HG03354 (cell line): ENCODE data around the gene BCKDHB.

Experiments
- ATAC-seq: cut with Tn5 transposase; IDR thresholded peaks from one replicate; pipeline ENCODE4 v1.9.1; 2021; ENCODE audit warnings: mild to moderate bottlenecking; ENCODE audit not compliant: unreplicated experiment, poor library complexity, severe bottlenecking

BCKDHB gene

DNA sequence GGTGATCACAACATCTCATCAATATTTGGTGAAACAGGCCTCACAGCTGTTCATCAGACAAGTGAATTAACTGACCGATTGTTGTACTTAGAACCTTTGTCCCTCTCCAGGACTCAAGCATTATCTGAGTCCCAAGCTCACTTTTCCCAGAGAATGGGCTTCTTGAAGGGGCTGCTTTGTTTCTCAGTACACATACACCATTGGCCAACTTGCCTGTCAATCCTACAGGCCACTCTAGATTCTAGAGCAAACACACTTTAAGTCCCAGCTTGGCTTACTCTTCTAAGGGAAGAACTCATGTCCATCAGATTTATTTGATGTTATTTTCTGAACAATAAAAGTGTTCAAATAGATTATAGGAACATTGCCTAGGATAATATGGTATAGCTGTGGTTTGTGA lies 249.5 kb downstream of the BCKDHB start:
- no peak for ATAC-seq

DNA sequence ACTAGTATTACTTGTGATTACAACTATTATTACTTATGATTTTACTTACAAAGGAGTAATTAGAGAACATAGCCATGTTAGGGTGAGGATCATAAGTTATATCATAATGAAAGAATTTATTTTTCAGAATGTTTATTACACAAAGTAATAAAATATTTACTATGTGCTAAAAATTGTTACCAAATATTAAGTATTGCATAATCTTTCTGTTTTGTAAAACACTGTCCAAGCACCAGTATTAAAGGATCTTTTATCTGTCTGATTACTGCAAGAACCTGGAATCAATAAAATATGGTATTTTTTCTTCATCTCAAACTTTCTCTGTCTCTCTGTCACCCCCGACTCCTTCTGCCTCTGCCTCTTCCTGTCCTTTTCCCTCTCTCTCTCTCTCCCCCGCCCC lies 250.1 kb downstream of the BCKDHB start:
- no peak for ATAC-seq

DNA sequence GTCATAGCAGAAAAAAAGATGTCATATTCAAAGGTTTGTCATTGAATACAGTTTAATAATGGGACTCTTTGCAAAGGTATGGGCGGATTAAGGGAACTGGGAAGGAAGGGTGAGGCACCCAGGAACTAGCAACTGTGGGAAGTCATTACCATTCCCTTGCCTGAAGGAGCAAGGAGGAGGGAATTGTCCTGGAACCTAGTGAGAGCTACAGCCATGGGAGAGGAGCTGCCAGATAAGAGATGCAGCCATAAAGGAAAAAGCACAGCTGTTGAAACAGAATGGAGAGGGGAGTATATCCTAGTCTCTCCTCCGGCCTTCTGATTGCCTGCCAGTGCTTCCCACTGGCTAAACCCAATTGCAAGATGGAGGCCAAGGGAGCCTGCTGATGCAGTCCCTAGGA lies 250.6 kb downstream of the BCKDHB start:
- no peak for ATAC-seq

DNA sequence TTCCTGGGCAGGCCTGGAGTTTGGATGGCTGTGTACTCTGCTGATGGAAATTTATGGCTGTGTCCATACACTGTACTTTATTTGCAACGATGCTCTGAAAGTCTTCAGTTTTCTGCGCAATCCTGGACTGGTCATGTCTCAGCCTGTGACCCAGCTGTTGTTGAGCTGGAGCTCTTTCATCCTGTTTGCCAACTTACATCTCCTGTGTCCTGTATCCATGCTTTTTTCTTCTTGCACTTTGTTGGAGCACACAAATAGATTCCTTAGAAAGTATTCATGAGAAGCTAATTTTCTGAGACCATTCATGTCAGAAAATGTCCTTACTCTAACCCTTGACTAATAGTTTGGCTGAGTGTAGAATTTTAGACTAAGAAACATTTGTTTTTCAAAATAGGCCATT lies 251.2 kb downstream of the BCKDHB start:
- ATAC-seq = no peak

DNA sequence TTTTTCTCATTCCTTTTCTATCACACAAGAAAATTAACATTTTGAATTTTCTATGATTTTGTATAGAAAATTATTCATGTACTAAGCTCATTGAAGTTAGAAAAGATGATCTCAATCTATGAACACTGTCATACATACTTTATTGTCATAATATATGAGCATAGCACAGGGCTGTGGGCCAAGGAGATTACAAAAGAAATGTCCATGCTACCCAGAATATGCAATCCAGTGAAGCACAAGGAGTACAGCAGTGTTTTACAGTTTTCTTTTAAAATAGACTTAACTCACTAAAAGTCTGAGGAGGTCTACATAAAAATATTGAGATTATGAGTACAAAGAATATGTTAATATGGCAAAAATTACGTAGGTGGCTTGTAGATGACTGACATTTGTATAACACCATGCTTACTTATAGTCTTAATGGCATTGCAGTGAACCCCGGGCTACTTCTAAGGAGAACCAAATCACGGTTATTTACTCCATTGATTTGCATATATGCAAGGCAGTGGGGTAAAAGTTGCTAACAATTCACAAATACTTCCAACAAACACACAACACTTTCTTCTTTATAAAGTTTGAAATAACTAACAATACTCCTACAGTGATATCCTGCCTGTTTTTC lies 257.1 kb downstream of the BCKDHB start:
- ATAC-seq = no peak

DNA sequence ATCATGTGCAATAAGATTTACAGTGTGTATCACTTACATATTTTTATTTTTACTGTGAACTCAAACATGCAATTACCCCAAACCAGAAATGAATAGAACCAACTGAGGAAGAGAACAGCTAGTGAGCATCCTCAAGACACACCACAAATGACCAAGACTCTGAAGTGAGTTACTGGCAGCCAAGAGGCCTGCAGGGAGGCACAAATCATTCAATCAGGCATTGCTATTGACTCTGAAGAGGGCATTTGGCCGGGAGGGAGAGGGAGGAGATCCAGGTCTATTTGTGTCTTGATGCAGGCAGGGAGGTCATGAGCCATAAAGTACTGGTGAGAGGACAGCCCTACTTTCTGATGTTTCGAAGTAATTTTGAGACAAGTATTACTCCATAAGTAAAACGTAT lies 257.7 kb downstream of the BCKDHB start:
- ATAC-seq = no peak

DNA sequence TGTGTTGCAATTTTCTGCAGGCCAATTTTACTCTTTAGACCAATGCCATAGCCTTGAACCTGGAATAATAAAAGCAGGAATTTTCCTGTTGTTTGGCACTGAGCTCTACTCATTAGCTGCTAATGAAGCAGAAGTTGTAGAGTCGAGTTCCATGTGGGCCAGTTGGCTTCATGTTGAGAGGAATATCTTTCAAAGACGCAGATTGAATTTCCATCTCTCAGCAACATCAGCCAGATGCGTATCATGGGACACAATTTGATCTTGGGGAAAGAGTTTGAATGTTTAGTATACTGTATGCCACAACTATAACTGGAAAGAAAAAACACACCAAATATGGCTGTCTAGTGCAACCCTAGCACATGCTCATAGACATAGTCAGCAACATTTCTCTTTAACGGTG lies 259.6 kb downstream of the BCKDHB start:
- ATAC-seq = no peak

DNA sequence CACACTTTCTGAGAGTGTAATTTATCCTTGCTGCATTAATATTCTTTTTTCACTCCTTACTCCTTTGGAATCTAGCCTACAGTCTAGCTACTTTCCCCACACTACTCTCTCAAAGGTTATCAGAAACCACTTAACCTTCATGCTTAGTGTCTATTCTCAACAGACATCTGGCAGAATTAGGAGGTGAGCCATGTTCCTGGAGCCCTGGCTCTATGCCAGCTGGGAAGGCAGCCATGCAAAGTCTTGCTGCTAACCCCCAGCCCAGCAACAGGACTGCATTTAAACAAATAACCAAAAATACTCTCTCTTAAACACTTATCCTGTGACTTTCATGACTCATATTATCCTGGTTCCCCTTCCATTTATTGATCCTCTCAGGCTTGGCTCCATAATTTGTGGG lies 260.2 kb downstream of the BCKDHB start:
- no peak for ATAC-seq

DNA sequence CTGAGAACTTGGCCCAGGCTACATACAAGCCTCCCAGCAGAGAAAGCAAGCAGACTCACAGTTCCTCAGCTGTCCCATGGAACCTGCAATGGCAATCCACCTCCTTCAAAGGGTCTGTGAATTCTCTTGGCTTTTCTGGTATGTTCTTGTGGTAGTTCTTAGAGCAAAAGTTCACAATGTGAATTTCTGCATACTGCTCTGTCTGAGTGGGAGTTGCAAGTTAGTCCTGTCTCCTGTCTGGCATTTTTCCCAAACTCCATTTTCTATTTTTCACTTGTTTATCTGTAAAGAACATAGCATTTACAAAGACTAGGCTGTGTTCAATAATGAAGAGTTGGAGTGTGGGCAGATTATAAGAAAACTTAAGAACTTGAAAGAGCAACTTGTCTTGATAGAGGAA lies 269.9 kb downstream of the BCKDHB start:
- no peak for ATAC-seq

DNA sequence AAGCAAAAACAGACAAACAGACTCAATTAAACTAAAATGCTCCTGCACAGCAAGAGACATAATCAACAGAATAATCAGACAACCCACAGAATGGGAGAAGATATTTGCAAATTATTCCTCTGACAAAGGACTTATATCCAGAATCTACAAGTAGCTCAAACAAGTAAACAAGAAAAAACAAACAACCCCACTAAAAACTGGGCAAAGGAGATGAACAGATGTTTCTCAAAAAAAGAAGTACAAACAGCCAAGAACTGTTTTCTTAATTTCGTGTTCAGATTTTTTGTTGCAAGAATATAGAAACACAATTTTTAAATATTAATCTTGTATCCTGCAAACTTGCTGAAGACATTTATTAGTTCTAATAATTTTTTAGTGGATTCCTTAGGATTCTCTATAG lies 274.1 kb downstream of the BCKDHB start:
- ATAC-seq = no peak

DNA sequence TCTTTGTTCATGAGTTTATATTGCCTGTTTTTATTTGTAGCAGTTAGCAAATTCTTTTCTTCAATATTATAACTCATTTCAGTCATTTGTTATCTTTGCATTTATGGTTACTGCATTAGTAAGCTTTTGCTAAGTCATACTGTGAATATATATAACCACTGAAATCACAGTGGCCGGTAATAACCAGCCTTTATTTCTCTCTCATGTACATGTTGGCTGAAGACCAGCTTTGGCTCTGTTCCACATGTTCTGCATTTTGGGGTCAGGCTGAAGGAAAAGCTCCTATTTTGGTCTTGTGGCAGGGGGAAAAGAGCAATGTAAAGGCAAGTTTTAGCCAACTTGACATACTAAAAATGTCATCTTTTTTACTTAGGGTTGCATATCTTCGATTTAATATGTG lies 276.3 kb downstream of the BCKDHB start:
- no peak for ATAC-seq

DNA sequence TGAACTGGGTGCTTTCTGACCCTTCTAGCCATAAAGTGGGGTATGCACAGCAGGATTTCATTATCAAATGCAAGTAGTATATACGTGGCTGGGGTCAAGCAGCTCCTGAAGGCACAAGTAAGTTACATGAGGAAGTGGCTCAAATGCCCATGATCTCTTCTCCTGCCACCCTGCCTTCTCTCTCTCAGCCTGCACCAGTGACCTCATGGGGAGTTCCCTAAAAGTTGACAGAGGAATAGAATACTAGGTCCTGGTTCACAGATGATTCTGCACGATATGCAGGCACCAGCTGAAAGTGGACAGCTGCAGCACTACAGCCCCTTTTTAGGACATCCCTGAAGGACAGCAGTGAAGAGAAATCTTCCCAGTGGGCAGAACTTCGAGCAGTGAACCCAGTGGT lies 282.0 kb downstream of the BCKDHB start:
- ATAC-seq = no peak
